Activated B cell treated with CpG ODN at 0.5 μM for 24 hours (primary cell): ENCODE measurements around the gene EPS8L2. TPM values are rescaled to one million over a fixed set of nuclear protein-coding genes. Genes with fewer than 3 reads are reported as not detected.

Experiments
- ATAC-seq: fragments of 200-7000 bp; cut with Tn5 transposase; one replicate; pipeline ENCODE4 v1.10.0; 2021; ENCODE audit warnings: low read depth, mild to moderate bottlenecking, moderate library complexity
- CTCF ChIA-PET: fragments of 350-600 bp; sonication (Branson Sonifier 250); formaldehyde crosslinking; loops from one replicate; lab custom pipeline; 2021; ENCODE audit warnings: antibody characterized with exemption; lab: Charles Lee
- POLR2A ChIA-PET: fragments of 350-600 bp; sonication (Branson Sonifier 250); formaldehyde crosslinking; loops from one replicate; lab custom pipeline; 2021; ENCODE audit warnings: antibody characterized with exemption; lab: Charles Lee
- DNase-seq: peaks from one replicate; pipeline ENCODE4 v3.0.0; 2022
- H3K27ac Mint-ChIP-seq: one replicate; pipeline ENCODE4 v1.8.0; 2020; ENCODE audit warnings: mixed read lengths
- H3K27me3 Mint-ChIP-seq: one replicate; pipeline ENCODE4 v1.8.0; 2021; ENCODE audit warnings: mixed read lengths
- H3K36me3 Mint-ChIP-seq: one replicate; pipeline ENCODE4 v1.8.0; 2021; ENCODE audit warnings: low read depth, mixed read lengths
- H3K4me1 Mint-ChIP-seq: one replicate; pipeline ENCODE4 v1.8.0; 2021; ENCODE audit warnings: mixed read lengths
- H3K4me3 Mint-ChIP-seq: one replicate; pipeline ENCODE4 v1.8.0; 2020; ENCODE audit warnings: mild to moderate bottlenecking, mixed read lengths
- H3K9me3 Mint-ChIP-seq: one replicate; pipeline ENCODE4 v1.8.0; 2020; ENCODE audit warnings: mixed read lengths
- intact Hi-C: fragments of 100-400 bp; cut with micrococcal nuclease; formaldehyde crosslinking; loops from one replicate; pipeline ENCODE4 v1.15.1; 2024
- total RNA-seq: library from RNA; stranded (reverse); gene quantifications from 2 replicates; pipeline ENCODE4 v1.2.3, GENCODE V29; 2022
- TF ChIP-seq, protein P1 (sequence below): fragments of 200-600 bp; IDR thresholded peaks from one replicate; pipeline ENCODE4 v1.8.0; 2022; ENCODE audit warnings: antibody characterized with exemption, mild to moderate bottlenecking

EPS8L2 gene
- total RNA-seq, 1 donor from 2014 or later = 5.9 TPM

DNA sequence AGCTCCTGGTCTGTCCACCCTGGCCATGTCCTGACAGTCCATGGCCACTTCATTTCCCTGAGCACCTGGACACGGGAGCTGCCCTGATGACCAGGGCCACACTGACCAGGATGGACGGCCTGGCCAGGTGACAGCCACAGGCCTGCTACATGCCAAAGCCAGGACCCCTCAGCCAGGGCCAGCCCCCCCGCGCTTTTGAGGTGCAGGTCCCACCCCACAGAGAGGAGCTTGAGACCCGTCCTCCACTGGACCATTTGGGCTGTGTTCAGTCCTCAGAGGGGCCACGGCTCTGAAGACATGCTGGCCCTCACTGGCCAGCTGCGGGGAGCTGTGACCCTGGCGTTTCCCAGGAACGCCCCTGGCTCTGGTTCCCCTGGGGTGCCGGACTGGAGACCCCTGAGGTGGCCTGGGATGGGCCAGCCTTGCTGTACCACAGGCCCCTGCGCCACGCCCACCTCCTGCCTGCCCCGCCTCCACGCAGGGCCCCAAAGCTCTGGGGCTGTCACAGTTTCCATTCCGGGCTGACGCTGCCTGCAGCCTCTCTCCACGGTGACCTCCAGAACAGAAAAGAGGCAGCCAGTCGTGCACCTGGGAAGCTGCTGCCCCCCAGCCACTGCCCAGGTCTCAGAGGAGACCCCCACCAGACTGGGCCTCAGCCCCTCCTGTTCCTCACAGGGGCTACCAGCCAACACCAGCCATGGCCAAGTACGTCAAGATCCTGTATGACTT lies 18.2 kb downstream of the EPS8L2 start:
- TF ChIP-seq, protein P1, sequence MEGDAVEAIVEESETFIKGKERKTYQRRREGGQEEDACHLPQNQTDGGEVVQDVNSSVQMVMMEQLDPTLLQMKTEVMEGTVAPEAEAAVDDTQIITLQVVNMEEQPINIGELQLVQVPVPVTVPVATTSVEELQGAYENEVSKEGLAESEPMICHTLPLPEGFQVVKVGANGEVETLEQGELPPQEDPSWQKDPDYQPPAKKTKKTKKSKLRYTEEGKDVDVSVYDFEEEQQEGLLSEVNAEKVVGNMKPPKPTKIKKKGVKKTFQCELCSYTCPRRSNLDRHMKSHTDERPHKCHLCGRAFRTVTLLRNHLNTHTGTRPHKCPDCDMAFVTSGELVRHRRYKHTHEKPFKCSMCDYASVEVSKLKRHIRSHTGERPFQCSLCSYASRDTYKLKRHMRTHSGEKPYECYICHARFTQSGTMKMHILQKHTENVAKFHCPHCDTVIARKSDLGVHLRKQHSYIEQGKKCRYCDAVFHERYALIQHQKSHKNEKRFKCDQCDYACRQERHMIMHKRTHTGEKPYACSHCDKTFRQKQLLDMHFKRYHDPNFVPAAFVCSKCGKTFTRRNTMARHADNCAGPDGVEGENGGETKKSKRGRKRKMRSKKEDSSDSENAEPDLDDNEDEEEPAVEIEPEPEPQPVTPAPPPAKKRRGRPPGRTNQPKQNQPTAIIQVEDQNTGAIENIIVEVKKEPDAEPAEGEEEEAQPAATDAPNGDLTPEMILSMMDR = no peak
- ChIA-PET POLR2A (interaction anchor here (0.7 to 4.1 kb wide), 2 partner anchors 28 to 156 kb away, joined by 3 to 95 read pairs; partner anchors contain the start of genes DEAF1 and TMEM80), CTCF (interaction anchor here (0.7 to 8.8 kb wide), 5 partner anchors 29 to 176 kb away, joined by 3 to 70 read pairs (median 24); partner anchors contain the start of genes DEAF1 and TMEM80)
- Mint-ChIP-seq H3K4me1 (peaks cover 23% of the 10 kb centered on the region), H3K4me3 (no peak overlapping the region), H3K9me3 (no peaks in the 10 kb centered on the region), H3K27me3 (peaks cover 4% of the 10 kb centered on the region), H3K27ac (no peak overlapping the region), H3K36me3 (no peaks in the 10 kb centered on the region)
- no peak for ATAC-seq
- DNase-seq = no peak
- intact Hi-C loops = loop anchor here (5.0 kb wide), 1 partner anchor 187 kb away; the partner anchor contains the start of genes HRAS and LRRC56

- Mint-ChIP-seq H3K9me3 (no peaks in the 10 kb centered on the region), H3K4me3 (peak overlapping the region; percentile 75), H3K27me3 (peaks cover 7% of the 10 kb centered on the region), H3K4me1 (peaks cover 21% of the 10 kb centered on the region), H3K36me3 (no peaks in the 10 kb centered on the region), H3K27ac (no peak overlapping the region)
- DNase-seq (no peak), ATAC-seq (no peak)
- intact Hi-C loops = loop anchor here (5.0 kb wide), 2 partner anchors 108 to 188 kb away; partner anchors contain the start of genes HRAS, IRF7 and LRRC56
- TF ChIP-seq, protein P1 = no peak
- ChIA-PET POLR2A (interaction anchor here (0.7 to 4.1 kb wide), 4 partner anchors 22 to 156 kb away, joined by 3 to 95 read pairs (median 18); partner anchors contain the start of genes DEAF1, TALDO1 and TMEM80), CTCF (interaction anchor here (0.7 to 8.8 kb wide), 5 partner anchors 30 to 176 kb away, joined by 3 to 70 read pairs (median 24); partner anchors contain the start of genes DEAF1 and TMEM80)
Observed at GRCh38 chr11:724778-725386, 18.9 kb downstream of the EPS8L2 start.

GRCh38 chr11:725624-726202 lies 19.7 kb downstream of the EPS8L2 start:
- intact Hi-C loops = loop anchor here (1.0 to 5.0 kb wide), 2 partner anchors 72 to 108 kb away; partner anchors contain the start of gene IRF7
- DNase-seq (no peak), ATAC-seq (no peak)
- TF ChIP-seq, protein P1 = no peak
- CTCF ChIA-PET = interaction anchor here (1.2 to 8.8 kb wide), 3 partner anchors 31 to 171 kb away, joined by 9 to 70 read pairs (median 34); partner anchors contain the start of genes DEAF1 and TMEM80
- H3K4me1 Mint-ChIP-seq = peaks cover 21% of the 10 kb centered on the region
- peaks cover 8% of the 10 kb centered on the region for H3K27me3 Mint-ChIP-seq
- H3K36me3 Mint-ChIP-seq = no peaks in the 10 kb centered on the region
- peak overlapping the region; percentile 75 for H3K4me3 Mint-ChIP-seq
- no peaks in the 10 kb centered on the region for H3K9me3 Mint-ChIP-seq
- no peak overlapping the region for H3K27ac Mint-ChIP-seq
- POLR2A ChIA-PET = interaction anchor here (0.8 to 2.0 kb wide), 7 partner anchors 21 to 171 kb away, joined by 3 to 27 read pairs (median 6); partner anchors contain the start of genes DEAF1, PHRF1, RPLP2 and TALDO1

GRCh38 chr11:726278-727220 lies 20.5 kb downstream of the EPS8L2 start:
- TF ChIP-seq, protein P1 = no peak
- ChIA-PET CTCF (interaction anchor here (0.6 to 8.8 kb wide), 7 partner anchors 17 to 276 kb away, joined by 3 to 70 read pairs (median 3); partner anchors contain the start of genes DEAF1, PTDSS2 and TMEM80), POLR2A (interaction anchor here (0.5 to 2.0 kb wide), 11 partner anchors 11 to 220 kb away, joined by 3 to 27 read pairs (median 4); partner anchors contain the start of genes DEAF1, PHRF1, RPLP2 and TALDO1)
- H3K36me3 Mint-ChIP-seq = no peaks in the 10 kb centered on the region
- DNase-seq (peak; percentile 49), ATAC-seq (peak; percentile 15)
- peak overlapping the region; percentile 63 for H3K4me3 Mint-ChIP-seq
- intact Hi-C loops = loop anchor here (1.0 to 5.0 kb wide), 2 partner anchors 71 to 109 kb away; partner anchors contain the start of gene IRF7
- no peaks in the 10 kb centered on the region for H3K9me3 Mint-ChIP-seq
- H3K4me1 Mint-ChIP-seq = peaks cover 18% of the 10 kb centered on the region
- H3K27ac Mint-ChIP-seq = no peak overlapping the region
- H3K27me3 Mint-ChIP-seq = peaks cover 6% of the 10 kb centered on the region
